Measurements from ENCODE around the gene GNB1L.
A peak's percentile ranks its signal among the peaks of the same experiment; 100 is the strongest.

GNB1L gene

DNA sequence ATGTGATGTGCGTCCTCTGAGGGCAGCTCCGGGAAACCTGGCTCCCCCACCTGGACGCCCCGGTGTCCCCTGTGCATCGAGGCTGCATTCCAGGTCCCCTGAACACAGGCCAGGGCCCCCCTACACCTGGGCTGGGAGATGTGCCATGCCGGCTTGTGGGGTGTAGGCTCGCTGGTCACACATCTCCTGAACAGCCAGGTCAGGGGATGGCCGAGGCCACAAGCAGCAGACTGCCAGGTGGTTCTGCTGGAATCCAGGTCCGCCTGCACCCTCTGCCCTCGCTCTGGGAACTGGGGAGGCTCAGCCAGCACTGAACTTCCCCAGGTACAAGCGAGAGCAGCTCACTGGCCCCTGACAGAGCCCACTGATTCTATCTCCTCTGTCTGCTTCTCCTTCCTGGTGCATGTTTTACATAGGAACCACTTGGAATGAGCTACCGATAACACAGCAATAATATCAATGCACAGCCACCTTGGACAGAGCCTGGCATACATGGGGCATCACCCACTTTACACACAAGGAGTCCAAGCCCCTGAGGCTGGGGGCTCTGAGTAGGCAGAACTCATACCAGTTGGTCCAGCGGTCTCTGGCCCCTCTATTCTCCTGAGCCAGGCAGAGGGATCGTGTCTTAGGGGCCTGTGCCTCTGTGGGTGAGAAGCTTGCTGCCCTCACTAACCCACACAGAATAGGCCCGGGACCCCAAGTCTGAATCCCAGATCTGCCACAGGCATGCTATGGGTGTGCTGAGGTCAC lies 47.3 kb downstream of the GNB1L start:
- no peak for DNase-seq

- DNase-seq, result peak; percentile 48
These were observed 48.2 kb downstream of the GNB1L start for GRCh38 chr22:19806213-19807160.

GRCh38 chr22:19805821-19806212 lies 48.9 kb downstream of the GNB1L start:
- no peak for DNase-seq

DNA sequence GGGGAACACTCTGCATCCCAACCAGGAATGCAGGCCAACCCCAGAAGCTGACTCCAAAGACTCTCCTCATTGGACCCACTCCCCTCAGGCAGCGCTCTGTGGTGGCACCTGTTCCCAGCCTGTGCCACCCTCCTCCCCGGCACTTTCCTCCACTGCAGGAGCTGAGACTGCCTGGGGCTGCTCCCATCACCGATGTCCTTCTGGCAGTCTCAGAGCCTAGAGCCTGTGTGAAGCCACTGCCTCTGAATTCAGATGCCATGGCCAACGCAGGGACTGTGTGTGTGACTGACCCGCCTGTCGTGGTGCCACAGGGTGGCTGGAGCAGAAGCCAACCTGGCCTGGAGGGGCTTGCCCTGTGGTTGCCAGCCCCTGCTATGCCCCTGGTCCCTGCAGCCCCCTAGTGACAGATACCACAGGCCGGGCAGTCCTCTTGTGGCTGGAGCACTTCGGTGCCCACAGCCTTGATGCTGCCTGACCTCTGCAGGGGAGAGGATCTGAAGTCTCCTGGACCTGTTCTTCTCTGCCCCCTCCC lies 50.9 kb downstream of the GNB1L start:
- DNase-seq, result no peak

- DNase-seq, result no peak
These were observed 51.6 kb downstream of the GNB1L start for GRCh38 chr22:19802894-19803735.

GRCh38 chr22:19802001-19802893 lies 52.4 kb downstream of the GNB1L start:
- peak; percentile 49 for DNase-seq

DNA sequence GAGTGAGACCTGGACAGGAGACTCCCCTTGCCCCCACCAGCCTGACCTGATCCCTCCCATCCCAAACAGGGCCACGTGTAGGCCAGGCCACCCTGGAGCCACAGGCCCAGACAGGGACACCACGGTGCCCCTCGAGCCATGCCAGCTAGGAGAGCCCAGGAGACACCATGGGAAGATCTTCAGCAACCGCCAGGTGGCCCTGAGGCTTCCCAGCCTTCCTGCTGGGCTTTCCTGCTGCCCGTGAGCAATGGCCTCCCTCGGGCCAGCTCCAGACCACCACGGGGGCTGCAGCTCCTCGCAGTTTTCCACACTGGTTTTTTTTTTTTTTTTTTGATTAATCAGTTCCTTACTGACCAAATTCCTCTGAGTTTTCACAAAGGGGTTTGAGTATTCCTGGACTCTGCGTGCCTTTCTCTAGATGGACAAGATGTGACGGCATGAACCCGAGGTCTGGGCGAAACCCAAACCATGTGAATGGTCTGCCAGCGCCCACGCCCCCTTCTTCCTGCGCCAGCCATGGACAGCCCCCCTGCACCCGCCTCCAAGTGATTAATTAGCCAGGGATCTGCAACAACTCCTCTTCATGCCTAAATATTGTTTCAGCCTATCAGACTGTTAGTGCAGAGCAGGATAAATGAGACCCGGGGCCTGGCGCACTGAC lies 53.2 kb downstream of the GNB1L start:
- no peak for DNase-seq

- DNase-seq, result peak; percentile 78
These were observed 53.9 kb downstream of the GNB1L start for GRCh38 chr22:19800761-19801244.

- no peak for DNase-seq
These were observed 54.4 kb downstream of the GNB1L start for GRCh38 chr22:19800306-19800705.

- DNase-seq, result peak; percentile 78
These were observed 55.1 kb downstream of the GNB1L start for GRCh38 chr22:19799322-19800190.

GRCh38 chr22:19798891-19799293 lies 55.8 kb downstream of the GNB1L start:
- DNase-seq, result no peak

- DNase-seq, result no peak
These were observed 56.5 kb downstream of the GNB1L start for GRCh38 chr22:19798003-19798665.

GRCh38 chr22:19797086-19798002 lies 57.3 kb downstream of the GNB1L start:
- DNase-seq, result no peak

GRCh38 chr22:19796160-19796559 lies 58.5 kb downstream of the GNB1L start:
- DNase-seq, result no peak

DNA sequence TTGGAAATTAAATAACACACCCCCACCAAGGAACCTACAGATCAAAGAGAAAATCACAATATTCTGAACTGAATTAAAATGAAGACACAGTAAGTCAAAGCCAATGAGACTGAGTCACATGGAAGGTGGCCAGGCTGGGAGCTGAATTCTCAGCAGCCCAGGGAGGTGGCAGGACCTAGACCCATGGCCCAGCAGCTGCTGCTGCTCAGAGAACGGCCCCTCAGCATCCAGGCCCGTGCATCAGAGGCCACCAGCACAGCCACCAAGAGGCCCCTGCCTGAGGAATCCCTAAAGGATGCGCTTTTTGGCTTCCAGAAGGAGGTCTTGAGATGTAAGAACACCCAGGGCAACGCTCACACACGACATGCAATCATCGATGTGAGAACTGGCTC lies 59.1 kb downstream of the GNB1L start:
- no peak for DNase-seq

- no peak for DNase-seq
These were observed 60.9 kb downstream of the GNB1L start for GRCh38 chr22:19793661-19794310.

GRCh38 chr22:19793161-19793560 lies 61.5 kb downstream of the GNB1L start:
- DNase-seq, result no peak

Measured in islet precursor cell (in vitro differentiated cells).